SJCRH30 (cell line): ENCODE measurements around the gene KIF16B. TPM values are rescaled to one million over a fixed set of nuclear protein-coding genes. Genes with fewer than 3 reads are reported as not detected.
"Not testable (repeated sequence)": the region's sequence is repeated elsewhere in the genome, so short reads cannot be mapped to it uniquely, and the experiment has no call there.

ENCODE experiments used
- DNase-seq, 2 experiments: peaks; one replicate each; pipeline ENCODE4 v3.0.0-alpha.2; 2015 to 2020
- H3K27ac ChIP-seq: fragments of 250-450 bp; sonication (Bioruptor Pico); 2 replicates; pipeline ENCODE4 v1.5.1; 2020; ENCODE audit warnings: mild to moderate bottlenecking, moderate library complexity
- H3K27me3 ChIP-seq: fragments of 250-450 bp; sonication (Bioruptor Pico); 2 replicates; pipeline ENCODE4 v1.5.1; 2020; ENCODE audit warnings: mild to moderate bottlenecking, moderate library complexity
- H3K36me3 ChIP-seq: fragments of 250-450 bp; sonication (Bioruptor Pico); 2 replicates; pipeline ENCODE4 v1.5.1; 2020; ENCODE audit warnings: mild to moderate bottlenecking, moderate library complexity
- H3K4me1 ChIP-seq: fragments of 250-450 bp; sonication (Bioruptor Pico); 2 replicates; pipeline ENCODE4 v1.5.1; 2020; ENCODE audit warnings: mild to moderate bottlenecking, moderate library complexity
- H3K4me3 ChIP-seq: fragments of 250-450 bp; sonication (Bioruptor Pico); 2 replicates; pipeline ENCODE4 v1.5.1; 2020; ENCODE audit warnings: mild to moderate bottlenecking, moderate library complexity
- H3K9me3 ChIP-seq: fragments of 250-450 bp; sonication (Bioruptor Pico); replicated peaks from 2 replicates; pipeline ENCODE4 v1.5.1; 2020; ENCODE audit warnings: mild to moderate bottlenecking, moderate library complexity
- total RNA-seq: library from RNA; depleted of rRNA; stranded (reverse); fragments of >200 nt; shearing (Covaris generic); gene quantifications from 2 replicates; pipeline ENCODE4 v1.2.3, GENCODE V29; 2014

Gene KIF16B
- total RNA-seq, 1 experiment from 2014 or later = 2.0 TPM

GRCh38 chr20:16531485-16531884, 41.8 kb downstream of the KIF16B start:
- no peaks in the 10 kb centered on the region for H3K9me3 ChIP-seq

GRCh38 chr20:16530201-16530681, 43.0 kb downstream of the KIF16B start:
- DNase-seq = no peak
- no peaks in the 10 kb centered on the region for H3K36me3 ChIP-seq
- no peaks in the 10 kb centered on the region for H3K27me3 ChIP-seq
- peaks cover 5% of the 10 kb centered on the region; the same call in 1 of the 2 replicates for H3K4me1 ChIP-seq
- H3K4me3 ChIP-seq = no peak overlapping the region
- H3K9me3 ChIP-seq = no peaks in the 10 kb centered on the region
- H3K27ac ChIP-seq = no peak overlapping the region

More at GRCh38 chr20:16531485-16531884, 41.8 kb downstream of the KIF16B start:
- Histone ChIP-seq H3K27me3 (no peaks in the 10 kb centered on the region), H3K36me3 (no peaks in the 10 kb centered on the region), H3K4me3 (no peak overlapping the region), H3K4me1 (peaks cover 5% of the 10 kb centered on the region; the same call in 1 of the 2 replicates), H3K27ac (no peak overlapping the region)
- DNase-seq = no peak

DNA sequence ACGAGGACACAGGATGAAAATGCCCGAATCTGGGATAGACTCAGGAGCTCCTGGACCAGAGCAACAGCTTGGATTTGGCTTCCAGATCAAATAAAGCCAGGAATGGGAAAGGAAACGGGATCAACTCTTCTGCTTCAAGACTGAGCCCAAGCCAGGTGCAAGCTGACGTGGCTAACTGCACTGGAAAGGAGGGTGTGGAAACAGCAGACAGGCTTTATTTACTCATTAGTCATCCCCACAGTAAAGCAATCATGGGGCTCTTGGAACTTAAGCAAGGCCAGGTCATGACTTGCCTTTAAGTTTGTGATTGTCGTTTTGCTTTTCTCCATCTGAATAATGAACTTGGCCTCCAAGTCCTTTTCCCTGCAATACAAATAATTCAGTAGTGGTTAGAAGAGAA, 45.2 kb downstream of the KIF16B start:
- Histone ChIP-seq H3K4me3 (no peak overlapping the region), H3K36me3 (no peaks in the 10 kb centered on the region), H3K9me3 (no peaks in the 10 kb centered on the region), H3K4me1 (peaks cover 5% of the 10 kb centered on the region; the same call in 1 of the 2 replicates), H3K27me3 (no peaks in the 10 kb centered on the region), H3K27ac (no peak overlapping the region)
- DNase-seq = peak; percentile 10 to 27

DNA sequence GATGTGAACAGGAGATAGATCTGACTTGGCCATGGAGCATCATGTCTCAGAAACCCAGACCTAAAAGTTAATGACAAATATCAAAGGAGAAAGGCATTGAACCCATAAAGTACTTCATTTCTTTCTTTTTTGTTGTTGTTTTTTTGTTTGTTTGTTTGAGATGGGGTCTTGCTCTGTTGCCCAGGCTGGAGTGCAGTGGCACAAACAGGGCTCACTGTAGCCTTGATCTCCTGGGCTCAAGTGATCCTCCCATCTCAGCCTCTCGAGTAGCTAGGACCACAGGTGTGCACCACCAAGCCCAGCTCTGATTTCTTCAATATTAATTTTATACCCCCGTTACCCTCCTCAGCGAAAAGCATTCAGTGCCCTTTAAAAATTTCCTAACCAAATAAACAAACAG, 45.8 kb downstream of the KIF16B start:
- H3K4me1 ChIP-seq = peaks cover 5% of the 10 kb centered on the region; the same call in 1 of the 2 replicates
- H3K27ac ChIP-seq = no peak overlapping the region
- no peaks in the 10 kb centered on the region for H3K9me3 ChIP-seq
- H3K27me3 ChIP-seq = no peaks in the 10 kb centered on the region
- no peaks in the 10 kb centered on the region for H3K36me3 ChIP-seq
- DNase-seq = no peak
- H3K4me3 ChIP-seq = no peak overlapping the region

DNA sequence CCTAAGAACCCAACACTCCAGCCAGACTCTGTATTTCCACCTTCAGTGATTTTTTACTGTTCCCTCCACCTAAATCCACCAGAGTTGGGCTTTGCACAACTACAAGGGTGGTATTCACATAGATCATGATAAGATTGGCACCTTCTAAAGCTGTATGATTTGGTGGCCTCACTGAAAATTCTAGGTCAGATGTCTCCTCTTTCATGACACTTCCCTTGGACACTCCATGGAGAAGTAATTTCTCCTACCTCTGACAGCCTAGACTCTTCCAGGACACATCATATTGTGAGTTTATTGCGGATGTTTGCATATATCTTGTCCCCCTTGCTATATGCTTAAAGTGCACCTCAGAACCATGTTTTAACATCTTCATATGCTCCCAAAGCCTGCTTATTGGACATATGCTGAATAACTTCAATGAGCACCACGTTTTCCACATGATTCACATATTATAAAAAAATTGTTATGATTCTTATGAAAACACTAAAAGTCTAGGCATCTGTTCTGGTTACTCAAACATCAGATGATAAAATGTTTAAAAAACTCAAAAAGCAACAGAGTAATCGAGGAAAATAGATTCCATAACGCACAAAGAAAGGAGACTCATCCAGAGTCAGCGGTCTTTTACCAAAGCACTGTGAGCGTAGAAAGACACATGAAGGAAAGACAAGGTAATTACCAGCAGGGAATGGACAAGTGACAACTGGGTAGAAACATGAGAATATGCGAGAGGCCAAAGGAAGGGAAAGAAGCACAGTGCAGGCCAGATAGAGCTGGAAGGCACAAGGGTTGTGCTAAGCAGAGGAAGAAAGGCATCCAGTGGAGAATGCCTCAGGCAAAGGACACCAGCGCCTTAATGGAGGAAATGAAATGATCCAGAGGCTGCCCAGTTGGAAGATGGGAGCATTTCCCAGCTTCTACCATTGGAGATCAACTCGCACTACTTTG, 46.5 kb downstream of the KIF16B start:
- Histone ChIP-seq H3K27me3 (no peaks in the 10 kb centered on the region), H3K27ac (no peak overlapping the region), H3K4me1 (peaks cover 5% of the 10 kb centered on the region; the same call in 1 of the 2 replicates), H3K9me3 (no peaks in the 10 kb centered on the region), H3K36me3 (no peaks in the 10 kb centered on the region), H3K4me3 (no peak overlapping the region)
- peak in 1 of 2 experiments; percentile 27 for DNase-seq

- not testable (repeated sequence) for H3K36me3 ChIP-seq, H3K27me3 ChIP-seq, H3K27ac ChIP-seq, H3K4me3 ChIP-seq, H3K9me3 ChIP-seq, DNase-seq, H3K4me1 ChIP-seq
These were observed 50.6 kb downstream of the KIF16B start for GRCh38 chr20:16522651-16523050.

- no peak overlapping the region for H3K27ac ChIP-seq
- H3K4me1 ChIP-seq = no peaks in the 10 kb centered on the region
- H3K27me3 ChIP-seq = no peaks in the 10 kb centered on the region
- no peak overlapping the region for H3K4me3 ChIP-seq
- H3K36me3 ChIP-seq = no peaks in the 10 kb centered on the region
- DNase-seq = no peak
- no peaks in the 10 kb centered on the region for H3K9me3 ChIP-seq
These were observed 53.1 kb downstream of the KIF16B start for GRCh38 chr20:16520154-16520553.

- H3K9me3 ChIP-seq, H3K27me3 ChIP-seq, H3K4me3 ChIP-seq, DNase-seq, H3K4me1 ChIP-seq, H3K36me3 ChIP-seq, H3K27ac ChIP-seq: not testable (repeated sequence)
These were observed 53.6 kb downstream of the KIF16B start for GRCh38 chr20:16519673-16520072.

DNA sequence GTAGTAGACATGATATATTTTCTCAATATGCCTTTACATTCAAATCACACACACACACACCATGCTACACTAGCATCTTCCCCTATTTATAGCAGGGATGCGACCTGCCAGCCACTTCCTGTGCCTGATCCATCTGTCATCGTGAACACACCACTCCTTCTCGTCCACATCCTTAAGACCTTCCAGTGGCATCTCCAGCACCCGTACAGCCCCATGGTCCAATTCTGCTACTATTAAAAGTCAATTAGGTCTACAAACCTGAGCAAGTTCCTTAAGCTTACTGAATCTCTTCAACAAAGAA, 54.5 kb downstream of the KIF16B start:
- H3K9me3 ChIP-seq = no peaks in the 10 kb centered on the region
- H3K4me1 ChIP-seq = no peaks in the 10 kb centered on the region
- no peak overlapping the region for H3K27ac ChIP-seq
- no peaks in the 10 kb centered on the region for H3K27me3 ChIP-seq
- no peak for DNase-seq
- no peaks in the 10 kb centered on the region for H3K36me3 ChIP-seq
- H3K4me3 ChIP-seq = no peak overlapping the region

DNA sequence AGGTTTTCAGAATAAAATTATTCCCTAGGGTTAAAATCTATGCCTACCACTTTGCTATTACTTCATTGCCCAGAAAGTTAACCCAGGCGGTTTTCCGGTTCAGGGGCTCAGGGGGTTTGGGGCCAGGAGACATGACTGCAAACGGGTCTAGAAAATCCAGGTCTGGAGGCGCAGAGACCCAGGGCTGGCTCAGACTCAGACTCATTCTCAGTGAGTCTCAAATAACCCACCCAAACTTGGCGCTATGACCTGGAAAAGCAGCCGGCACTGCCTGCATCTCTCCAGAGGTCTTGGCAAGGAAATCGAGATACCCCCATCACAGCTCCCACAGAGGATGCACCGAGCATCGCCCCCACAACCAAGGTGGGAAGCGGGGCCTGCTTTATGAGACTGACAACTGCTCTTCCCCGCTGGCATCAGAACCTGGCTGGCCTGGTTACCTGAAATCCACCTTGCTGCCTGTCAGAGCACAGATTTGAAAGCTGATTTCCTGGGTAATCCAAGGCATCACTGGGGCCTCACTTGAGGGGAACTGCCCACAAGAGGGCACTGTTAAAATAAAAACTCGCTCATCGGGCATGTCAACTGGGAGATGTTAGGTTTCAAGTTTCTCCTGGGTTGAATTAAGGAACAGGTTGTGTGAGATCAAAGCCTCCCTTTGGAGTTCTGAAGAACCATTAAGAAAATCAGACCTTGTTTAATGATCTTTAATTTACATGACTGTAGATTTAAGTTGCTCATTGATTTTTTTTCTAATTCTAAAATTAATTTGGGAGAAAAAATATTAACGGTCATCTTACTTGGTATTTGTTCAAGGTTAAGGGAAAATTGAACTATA, 55.1 kb downstream of the KIF16B start:
- Histone ChIP-seq H3K27ac (no peak overlapping the region), H3K36me3 (no peaks in the 10 kb centered on the region), H3K4me1 (no peaks in the 10 kb centered on the region), H3K27me3 (no peaks in the 10 kb centered on the region), H3K4me3 (no peak overlapping the region), H3K9me3 (no peaks in the 10 kb centered on the region)
- peak; percentile 13 to 69 for DNase-seq

DNA sequence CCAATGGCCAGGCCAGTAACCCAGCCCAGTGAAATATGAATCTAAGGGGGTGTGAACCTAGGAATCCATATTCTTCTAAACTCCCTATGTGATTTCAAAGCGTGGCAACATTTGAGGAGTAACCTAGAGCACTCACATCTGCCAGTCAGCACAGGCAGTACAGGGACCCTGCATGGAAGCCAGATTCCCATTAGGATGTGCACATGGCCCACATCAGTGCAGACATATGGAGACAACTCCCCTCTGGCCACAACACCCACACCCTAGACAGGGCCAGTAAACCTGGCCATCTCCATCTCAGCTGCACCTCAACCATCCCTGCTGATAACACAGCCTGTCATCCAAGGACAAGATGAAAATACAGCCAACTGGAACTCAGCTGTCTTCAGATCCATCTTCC, 56.5 kb downstream of the KIF16B start:
- Histone ChIP-seq H3K27me3 (no peaks in the 10 kb centered on the region), H3K36me3 (no peaks in the 10 kb centered on the region), H3K9me3 (no peaks in the 10 kb centered on the region), H3K27ac (no peak overlapping the region), H3K4me3 (no peak overlapping the region), H3K4me1 (no peaks in the 10 kb centered on the region)
- DNase-seq = no peak

- Histone ChIP-seq H3K9me3 (no peaks in the 10 kb centered on the region), H3K4me3 (no peak overlapping the region), H3K27ac (no peak overlapping the region), H3K27me3 (no peaks in the 10 kb centered on the region), H3K4me1 (no peaks in the 10 kb centered on the region), H3K36me3 (no peaks in the 10 kb centered on the region)
- DNase-seq = no peak
These were observed 58.2 kb downstream of the KIF16B start for GRCh38 chr20:16515046-16515445.

DNA sequence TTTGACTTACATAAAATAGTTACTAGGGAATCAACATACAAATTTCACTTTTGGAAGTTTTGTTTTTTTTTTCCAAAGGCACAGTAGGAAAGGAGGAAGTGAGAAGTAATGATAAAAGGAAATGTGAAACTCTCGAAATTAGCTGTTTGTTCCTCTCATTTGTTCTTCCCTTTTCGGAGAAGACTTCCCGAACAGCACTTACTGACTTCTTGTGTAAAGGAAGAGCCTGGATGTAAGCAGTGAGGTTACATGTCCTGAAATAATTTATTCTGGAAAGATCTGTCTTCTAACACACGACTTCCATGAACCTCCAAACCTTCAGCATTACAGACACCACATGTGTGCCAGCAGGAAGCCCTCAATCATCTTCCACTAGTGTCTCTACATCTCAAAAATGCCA, 59.1 kb downstream of the KIF16B start:
- H3K27ac ChIP-seq = no peak overlapping the region
- DNase-seq = no peak
- H3K4me1 ChIP-seq = no peaks in the 10 kb centered on the region
- no peaks in the 10 kb centered on the region for H3K9me3 ChIP-seq
- H3K4me3 ChIP-seq = no peak overlapping the region
- H3K27me3 ChIP-seq = no peaks in the 10 kb centered on the region; the same call in 1 of the 2 replicates
- no peaks in the 10 kb centered on the region for H3K36me3 ChIP-seq

- Histone ChIP-seq H3K27ac (no peak overlapping the region), H3K4me1 (no peaks in the 10 kb centered on the region), H3K27me3 (no peaks in the 10 kb centered on the region; the same call in 1 of the 2 replicates), H3K4me3 (no peak overlapping the region), H3K9me3 (no peaks in the 10 kb centered on the region), H3K36me3 (no peaks in the 10 kb centered on the region)
- no peak for DNase-seq
These were observed 67.4 kb downstream of the KIF16B start for GRCh38 chr20:16505894-16506293.

DNA sequence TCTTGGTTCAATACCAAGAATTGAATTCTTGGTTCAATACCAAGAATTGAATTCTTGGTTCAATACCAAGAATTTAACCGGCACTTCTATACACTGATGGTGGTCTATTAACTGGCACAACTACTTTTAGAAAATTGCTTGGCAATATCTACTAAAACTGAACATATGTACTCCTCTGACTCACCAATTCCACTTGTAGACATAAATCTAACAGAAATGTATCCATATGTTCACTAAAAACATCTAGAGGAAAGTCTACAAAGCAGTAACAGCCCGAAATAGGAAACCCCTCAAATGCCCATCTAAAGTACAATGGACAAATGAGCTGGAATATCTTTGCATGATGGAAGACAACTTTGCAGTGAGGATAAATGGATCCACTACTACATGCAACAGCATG, 71.9 kb downstream of the KIF16B start:
- H3K4me1 ChIP-seq = no peaks in the 10 kb centered on the region
- no peak overlapping the region for H3K4me3 ChIP-seq
- H3K36me3 ChIP-seq = no peaks in the 10 kb centered on the region
- no peaks in the 10 kb centered on the region for H3K27me3 ChIP-seq
- H3K27ac ChIP-seq = no peak overlapping the region
- H3K9me3 ChIP-seq = no peaks in the 10 kb centered on the region
- DNase-seq = no peak
